SU-DHL-6 (cell line): Measurements from ENCODE around the gene GABBR1.

Source experiments
- H2AFZ ChIP-seq: fragments of 200-600 bp; sonication (generic); 2 replicates; pipeline ENCODE4 v1.6.1; 2014; ENCODE audit warnings: low read depth, mild to moderate bottlenecking, moderate library complexity, mixed read lengths, antibody characterized with exemption, low read length; ENCODE audit not compliant: severe bottlenecking
- H3F3A ChIP-seq: fragments of 200-600 bp; shearing (Covaris generic); 2 replicates; pipeline ENCODE4 v1.6.0; 2016; ENCODE audit warnings: antibody characterized with exemption, mild to moderate bottlenecking; ENCODE audit not compliant: insufficient read depth
- H3K27ac ChIP-seq: fragments of 200-600 bp; sonication (generic); 2 replicates; pipeline ENCODE4 v1.5.1; 2016; ENCODE audit warnings: low read depth, mild to moderate bottlenecking, low read length, moderate library complexity, mixed read lengths
- H3K27me3 ChIP-seq: fragments of 200-600 bp; sonication (generic), shearing (Covaris generic); 2 replicates; pipeline ENCODE4 v1.6.0; 2014; ENCODE audit warnings: mild to moderate bottlenecking, low read length
- H3K36me3 ChIP-seq: fragments of 200-600 bp; sonication (generic); 2 replicates; pipeline ENCODE4 v1.6.1; 2014; ENCODE audit warnings: mild to moderate bottlenecking, low read length, mixed read lengths
- H3K4me2 ChIP-seq: fragments of 300-600, 200-600 bp; shearing (Covaris generic), sonication (generic); 2 replicates; pipeline ENCODE4 v1.6.0; 2014; ENCODE audit warnings: low read length, low read depth, mild to moderate bottlenecking; ENCODE audit not compliant: poor library complexity, severe bottlenecking
- H3K4me3 ChIP-seq: fragments of 200-600 bp; sonication (generic); 2 replicates; pipeline ENCODE4 v1.5.1; 2014; ENCODE audit warnings: antibody characterized with exemption, low read length, mild to moderate bottlenecking, mixed read lengths; ENCODE audit not compliant: insufficient read depth, poor library complexity, severe bottlenecking
- H3K79me2 ChIP-seq: fragments of 200-600 bp; sonication (generic); 2 replicates; pipeline ENCODE4 v1.6.1; 2014; ENCODE audit warnings: mild to moderate bottlenecking, low read length, moderate library complexity; ENCODE audit not compliant: insufficient read depth
- H3K9ac ChIP-seq: fragments of 200-600 bp; sonication (generic); 2 replicates; pipeline ENCODE4 v1.7.0; 2014; ENCODE audit warnings: mild to moderate bottlenecking, low read length
- H3K9me2 ChIP-seq: fragments of 200-600 bp; sonication (generic); replicated peaks from 2 replicates; pipeline ENCODE4 v1.6.1; 2014; ENCODE audit warnings: low read length; ENCODE audit not compliant: insufficient read depth
- H3K9me3 ChIP-seq: fragments of 200-600 bp; sonication (generic); 2 replicates; pipeline ENCODE4 v1.6.1; 2014; ENCODE audit warnings: low read length, mixed read lengths; ENCODE audit not compliant: insufficient read depth
- H4K20me1 ChIP-seq: fragments of 200-600 bp; sonication (generic); 2 replicates; pipeline ENCODE4 v1.6.1; 2014; ENCODE audit warnings: low read depth, mild to moderate bottlenecking, antibody characterized with exemption, low read length, moderate library complexity, mixed read lengths
- CTCF ChIP-seq: fragments of 200-600 bp; sonication (generic); IDR thresholded peaks from one replicate; pipeline ENCODE4 v1.5.1; 2017; ENCODE audit warnings: antibody characterized with exemption, mild to moderate bottlenecking, low read length, moderate library complexity; ENCODE audit not compliant: insufficient read depth, poor library complexity, severe bottlenecking
- EZH2phosphoT487 ChIP-seq: fragments of 200-600 bp; sonication (generic), shearing (Covaris generic); conservative IDR thresholded peaks from 2 replicates; pipeline ENCODE4 v1.6.1; 2018; ENCODE audit warnings: mild to moderate bottlenecking, antibody characterized with exemption, low read length, moderate library complexity, mixed read lengths

GABBR1 gene

DNA sequence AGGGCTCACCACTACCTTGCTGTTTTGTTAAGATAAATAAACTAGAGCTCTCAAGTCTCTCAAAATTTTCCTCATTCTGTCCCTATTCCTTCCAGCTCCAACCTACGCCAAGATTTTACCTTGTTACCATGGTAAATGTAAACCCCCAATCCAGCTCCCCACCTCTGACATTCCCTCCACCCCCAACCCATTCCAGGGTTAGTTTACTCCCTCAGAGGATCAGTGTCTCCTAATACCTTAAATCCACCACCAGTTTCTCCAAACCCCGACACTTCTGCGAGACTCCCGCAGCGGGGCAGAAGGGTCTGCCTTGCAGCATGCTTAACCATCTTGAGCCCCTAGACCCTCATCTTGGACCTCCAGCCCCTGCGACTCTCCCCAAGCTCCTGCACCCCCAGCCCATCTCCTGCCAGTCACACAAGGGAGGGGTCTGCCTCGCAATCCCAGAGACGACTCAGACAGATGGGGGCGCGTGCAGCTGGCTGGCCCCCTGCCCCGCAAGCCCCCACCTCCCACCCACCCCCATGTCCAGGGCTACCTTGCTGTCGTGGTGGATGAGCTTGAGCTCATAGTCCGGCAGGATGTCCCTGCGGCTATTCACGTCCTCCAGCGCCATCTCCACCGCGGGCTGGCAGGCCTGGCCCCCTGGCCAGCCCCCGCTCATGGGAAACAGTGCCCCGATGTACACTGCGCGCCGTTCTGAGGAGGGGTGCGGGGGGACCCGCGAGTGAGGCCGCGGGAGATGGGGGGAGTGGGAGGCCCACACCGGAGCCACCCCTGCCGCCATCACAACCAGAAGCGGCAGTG, 5.8 kb downstream of the GABBR1 start:
- Histone ChIP-seq H3K27ac (no peak overlapping the region), H3K4me2 (no peak overlapping the region), H3F3A (no peaks in the 10 kb centered on the region), H3K4me3 (no peak overlapping the region), H3K9me2 (no peaks in the 10 kb centered on the region), H3K9me3 (no peaks in the 10 kb centered on the region), H2AFZ (no peak overlapping the region), H3K36me3 (no peaks in the 10 kb centered on the region), H3K79me2 (no peaks in the 10 kb centered on the region), H3K9ac (no peak overlapping the region), H4K20me1 (no peaks in the 10 kb centered on the region), H3K27me3 (no peaks in the 10 kb centered on the region)
- no peak for TF ChIP-seq EZH2phosphoT487
- no peak for TF ChIP-seq CTCF

DNA sequence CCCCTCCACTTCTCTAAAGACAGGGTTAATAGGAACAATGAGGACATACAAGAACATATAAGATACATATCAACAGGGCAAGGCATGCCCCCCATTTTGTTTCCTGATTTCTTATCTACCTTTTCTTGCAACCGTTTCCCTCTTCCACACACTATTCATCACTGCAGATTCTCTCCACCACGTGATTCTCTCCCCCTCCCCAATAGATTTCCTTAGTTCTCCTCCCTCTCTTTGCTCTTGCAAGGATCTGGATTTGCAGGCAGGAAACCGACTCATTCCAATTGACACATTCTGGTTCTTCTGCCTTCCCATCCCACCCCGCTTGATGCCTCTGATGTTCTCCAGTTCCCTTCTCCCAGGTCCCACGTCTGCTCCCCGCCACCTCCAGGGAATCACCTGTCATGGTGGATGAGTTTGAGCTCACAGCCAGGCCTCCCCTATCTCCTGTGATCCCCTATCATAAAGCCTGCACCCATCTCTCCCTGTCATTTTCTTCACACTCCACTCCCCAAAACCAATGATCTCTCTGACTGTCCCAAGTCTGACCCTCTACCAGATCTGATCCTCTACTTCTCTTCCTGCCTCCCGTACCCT, 7.5 kb downstream of the GABBR1 start:
- no peaks in the 10 kb centered on the region for H4K20me1 ChIP-seq
- no peak overlapping the region for H3K27ac ChIP-seq
- no peak overlapping the region for H3K4me2 ChIP-seq
- TF ChIP-seq EZH2phosphoT487 (no peak), CTCF (no peak)
- no peaks in the 10 kb centered on the region for H3F3A ChIP-seq
- H3K36me3 ChIP-seq: no peaks in the 10 kb centered on the region
- H3K27me3 ChIP-seq: no peaks in the 10 kb centered on the region
- no peak overlapping the region for H3K9ac ChIP-seq
- no peak overlapping the region for H3K4me3 ChIP-seq
- H3K9me3 ChIP-seq: no peaks in the 10 kb centered on the region
- no peak overlapping the region for H2AFZ ChIP-seq
- H3K79me2 ChIP-seq: no peaks in the 10 kb centered on the region
- H3K9me2 ChIP-seq: no peaks in the 10 kb centered on the region

- H2AFZ ChIP-seq: no peak overlapping the region
- no peaks in the 10 kb centered on the region for H3F3A ChIP-seq
- no peak overlapping the region for H3K4me3 ChIP-seq
- no peaks in the 10 kb centered on the region for H3K79me2 ChIP-seq
- TF ChIP-seq CTCF (no peak), EZH2phosphoT487 (no peak)
- no peak overlapping the region for H3K4me2 ChIP-seq
- no peak overlapping the region for H3K9ac ChIP-seq
- no peaks in the 10 kb centered on the region for H3K9me2 ChIP-seq
- no peaks in the 10 kb centered on the region for H3K36me3 ChIP-seq
- no peaks in the 10 kb centered on the region for H3K9me3 ChIP-seq
- no peak overlapping the region for H3K27ac ChIP-seq
- no peaks in the 10 kb centered on the region for H4K20me1 ChIP-seq
- H3K27me3 ChIP-seq: no peaks in the 10 kb centered on the region
These were observed 8.4 kb downstream of the GABBR1 start for GRCh38 chr6:29624520-29624961.
